Panc1 (cell line): ENCODE data around the gene ADCY9.

Experiments used
- POLR2AphosphoS5 ChIP-seq: IDR thresholded peaks from 2 replicates; pipeline ENCODE4 v1.6.1; 2012; ENCODE audit warnings: mild to moderate bottlenecking, low read depth, low read length, moderate library complexity
- SIN3A ChIP-seq: IDR thresholded peaks from 2 replicates; pipeline ENCODE4 v1.6.1; 2012; ENCODE audit warnings: low read depth, mild to moderate bottlenecking, low read length, moderate library complexity, borderline replicate concordance; ENCODE audit not compliant: insufficient read depth
- TCF7L2 ChIP-seq: IDR thresholded peaks from 2 replicates; pipeline ENCODE4 v1.6.1; 2011; ENCODE audit warnings: mild to moderate bottlenecking, low read depth, low read length, inconsistent platforms
- TF ChIP-seq, protein P1 (sequence below): fragments of 450-650 bp; IDR thresholded peaks from 2 replicates; pipeline ENCODE4 v1.5.1; 2017; ENCODE audit warnings: mild to moderate bottlenecking
- TF ChIP-seq, protein P2 (sequence below), 2 experiments: IDR thresholded peaks; 2 replicates each; pipeline ENCODE4 v1.6.1; 2011 to 2012; ENCODE audit warnings: low read depth in 2 of 2, control low read depth in 1 of 2, low read length in 1 of 2, mild to moderate bottlenecking in 1 of 2, moderate library complexity in 1 of 2; ENCODE audit not compliant: insufficient read depth in 1 of 2

DNA sequence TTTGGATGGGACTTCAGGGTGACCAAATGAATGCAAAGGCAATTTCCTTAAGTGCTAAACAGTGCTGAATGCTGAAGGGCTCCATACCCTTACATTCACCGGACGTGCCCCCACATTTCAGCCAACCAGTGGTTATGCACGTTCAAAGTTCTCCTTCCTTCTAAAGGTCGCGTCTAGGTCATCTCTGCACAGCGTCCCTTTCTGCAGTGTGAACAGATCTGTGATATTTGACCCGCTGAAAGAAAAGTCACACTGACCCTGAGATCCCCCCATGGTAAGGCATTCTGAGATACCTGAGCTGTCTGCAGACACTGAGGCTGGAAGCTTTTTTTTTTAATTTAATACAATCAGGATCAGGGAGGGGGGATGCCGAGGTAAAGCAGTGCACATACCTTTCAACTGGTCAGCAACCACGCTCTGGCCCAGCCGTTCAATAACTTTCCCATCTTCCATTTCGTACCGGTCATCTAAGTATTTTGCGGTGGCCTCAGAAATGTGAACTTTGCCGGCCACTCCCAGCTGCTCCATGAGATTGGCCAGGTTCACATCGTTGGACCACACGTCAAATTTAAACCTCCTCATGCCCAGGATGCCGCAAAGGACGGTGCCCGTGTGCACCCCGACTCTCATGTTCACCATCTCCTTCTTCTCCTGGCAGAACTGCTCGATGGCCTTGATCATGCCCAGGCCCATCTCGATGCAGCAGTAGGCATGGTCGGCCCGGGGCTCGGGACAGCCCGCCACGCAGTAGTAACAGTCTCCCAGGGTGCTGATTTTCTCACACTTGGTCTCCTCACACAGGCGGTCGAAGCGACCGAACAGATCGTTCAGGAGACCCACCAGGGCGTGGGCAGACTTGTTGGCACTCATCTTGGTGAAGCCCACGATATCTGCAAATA lies 2.6 kb downstream of the ADCY9 start:
- TF ChIP-seq, protein P1, sequence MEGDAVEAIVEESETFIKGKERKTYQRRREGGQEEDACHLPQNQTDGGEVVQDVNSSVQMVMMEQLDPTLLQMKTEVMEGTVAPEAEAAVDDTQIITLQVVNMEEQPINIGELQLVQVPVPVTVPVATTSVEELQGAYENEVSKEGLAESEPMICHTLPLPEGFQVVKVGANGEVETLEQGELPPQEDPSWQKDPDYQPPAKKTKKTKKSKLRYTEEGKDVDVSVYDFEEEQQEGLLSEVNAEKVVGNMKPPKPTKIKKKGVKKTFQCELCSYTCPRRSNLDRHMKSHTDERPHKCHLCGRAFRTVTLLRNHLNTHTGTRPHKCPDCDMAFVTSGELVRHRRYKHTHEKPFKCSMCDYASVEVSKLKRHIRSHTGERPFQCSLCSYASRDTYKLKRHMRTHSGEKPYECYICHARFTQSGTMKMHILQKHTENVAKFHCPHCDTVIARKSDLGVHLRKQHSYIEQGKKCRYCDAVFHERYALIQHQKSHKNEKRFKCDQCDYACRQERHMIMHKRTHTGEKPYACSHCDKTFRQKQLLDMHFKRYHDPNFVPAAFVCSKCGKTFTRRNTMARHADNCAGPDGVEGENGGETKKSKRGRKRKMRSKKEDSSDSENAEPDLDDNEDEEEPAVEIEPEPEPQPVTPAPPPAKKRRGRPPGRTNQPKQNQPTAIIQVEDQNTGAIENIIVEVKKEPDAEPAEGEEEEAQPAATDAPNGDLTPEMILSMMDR, result no peak
- TF ChIP-seq TCF7L2 (no peak), POLR2AphosphoS5 (no peak), SIN3A (no peak)
- TF ChIP-seq, protein P2, sequence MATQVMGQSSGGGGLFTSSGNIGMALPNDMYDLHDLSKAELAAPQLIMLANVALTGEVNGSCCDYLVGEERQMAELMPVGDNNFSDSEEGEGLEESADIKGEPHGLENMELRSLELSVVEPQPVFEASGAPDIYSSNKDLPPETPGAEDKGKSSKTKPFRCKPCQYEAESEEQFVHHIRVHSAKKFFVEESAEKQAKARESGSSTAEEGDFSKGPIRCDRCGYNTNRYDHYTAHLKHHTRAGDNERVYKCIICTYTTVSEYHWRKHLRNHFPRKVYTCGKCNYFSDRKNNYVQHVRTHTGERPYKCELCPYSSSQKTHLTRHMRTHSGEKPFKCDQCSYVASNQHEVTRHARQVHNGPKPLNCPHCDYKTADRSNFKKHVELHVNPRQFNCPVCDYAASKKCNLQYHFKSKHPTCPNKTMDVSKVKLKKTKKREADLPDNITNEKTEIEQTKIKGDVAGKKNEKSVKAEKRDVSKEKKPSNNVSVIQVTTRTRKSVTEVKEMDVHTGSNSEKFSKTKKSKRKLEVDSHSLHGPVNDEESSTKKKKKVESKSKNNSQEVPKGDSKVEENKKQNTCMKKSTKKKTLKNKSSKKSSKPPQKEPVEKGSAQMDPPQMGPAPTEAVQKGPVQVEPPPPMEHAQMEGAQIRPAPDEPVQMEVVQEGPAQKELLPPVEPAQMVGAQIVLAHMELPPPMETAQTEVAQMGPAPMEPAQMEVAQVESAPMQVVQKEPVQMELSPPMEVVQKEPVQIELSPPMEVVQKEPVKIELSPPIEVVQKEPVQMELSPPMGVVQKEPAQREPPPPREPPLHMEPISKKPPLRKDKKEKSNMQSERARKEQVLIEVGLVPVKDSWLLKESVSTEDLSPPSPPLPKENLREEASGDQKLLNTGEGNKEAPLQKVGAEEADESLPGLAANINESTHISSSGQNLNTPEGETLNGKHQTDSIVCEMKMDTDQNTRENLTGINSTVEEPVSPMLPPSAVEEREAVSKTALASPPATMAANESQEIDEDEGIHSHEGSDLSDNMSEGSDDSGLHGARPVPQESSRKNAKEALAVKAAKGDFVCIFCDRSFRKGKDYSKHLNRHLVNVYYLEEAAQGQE (IDR thresholded peaks at IDR 0.05; ENCODE audit: insufficient read depth in 1 of 2, low read depth in 2 of 2, low read length in 1 of 2), result no peak
